PC-9 (cell line): ENCODE results near the gene UTS2R.

Experiments
- CTCF ChIP-seq: fragments of 200-600 bp; sonication (generic); conservative IDR thresholded peaks from 2 replicates; pipeline ENCODE4 v1.6.1; 2017; ENCODE audit warnings: mixed run types, antibody characterized with exemption, mild to moderate bottlenecking, moderate library complexity
- EZH2 ChIP-seq: fragments of 200-600 bp; sonication (generic); IDR thresholded peaks from 2 replicates; pipeline ENCODE4 v1.8.0; 2017; ENCODE audit warnings: antibody characterized with exemption, low read depth

GRCh38 chr17:82350182-82351030 is 21.2 kb upstream of the UTS2R start:
- TF ChIP-seq CTCF: peak; percentile 21; the same call in 1 of the 2 replicates
- TF ChIP-seq EZH2: no peak
